ENCODE data around the gene GATA2. TPM values are rescaled to one million over a fixed set of nuclear protein-coding genes. Genes with fewer than 3 reads are reported as not detected.

GATA2 gene
- total RNA-seq, 4 donors from 2014 or later = 2.8 to 11.6 (median 8.1) TPM

DNA sequence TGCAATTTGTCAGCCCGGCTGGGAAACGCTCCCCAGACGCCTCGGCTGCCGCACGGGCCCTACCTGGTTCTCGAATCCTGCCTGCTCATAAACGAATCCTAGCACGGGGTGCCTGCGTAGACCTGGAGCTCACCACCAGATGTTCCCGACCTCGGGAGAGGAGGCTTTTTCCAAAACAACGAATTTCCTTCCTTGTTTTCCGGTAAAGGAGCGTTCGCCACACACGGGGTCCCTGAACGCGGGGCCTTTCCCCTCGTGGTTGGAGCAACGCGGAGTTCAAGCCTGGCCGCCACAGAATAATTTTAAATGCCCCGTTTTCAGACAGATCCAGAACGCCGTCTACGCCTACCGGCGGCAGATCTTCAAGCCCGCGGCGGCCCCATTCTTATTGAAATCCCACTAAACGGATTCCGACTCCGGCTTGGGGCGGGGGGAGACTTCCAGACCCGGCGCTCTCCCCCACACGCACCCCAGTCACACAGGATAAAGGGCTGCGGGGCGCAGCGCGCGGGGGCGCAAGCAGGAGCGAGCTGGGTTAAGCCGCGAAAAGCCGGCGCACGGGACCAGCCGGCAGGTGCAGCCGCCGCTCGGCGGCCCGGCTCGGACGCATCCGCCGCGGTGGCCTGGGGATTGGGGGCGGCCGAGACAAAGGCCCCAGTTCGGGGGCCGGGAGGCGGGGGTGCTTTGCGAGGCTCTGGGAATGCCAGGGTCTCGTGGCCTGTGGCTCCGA is 895 bp downstream of the GATA2 start:
- peak in 2 of 3 donors; percentile 25 to 52 for DNase-seq
- Histone ChIP-seq H3K27ac (no peak overlapping the region), H3K4me1 (peaks cover 0 to 56% (median 26%) of the 10 kb centered on the region in 4 donors), H3K27me3 (peaks cover 0 to 73% of the 10 kb centered on the region in 2 donors), H3K4me3 (peak overlapping the region in 2 of 4 donors; percentile 26 to 27), H3K9me3 (no peaks in the 10 kb centered on the region), H3K36me3 (no peaks in the 10 kb centered on the region)
- TF ChIP-seq, protein P1, sequence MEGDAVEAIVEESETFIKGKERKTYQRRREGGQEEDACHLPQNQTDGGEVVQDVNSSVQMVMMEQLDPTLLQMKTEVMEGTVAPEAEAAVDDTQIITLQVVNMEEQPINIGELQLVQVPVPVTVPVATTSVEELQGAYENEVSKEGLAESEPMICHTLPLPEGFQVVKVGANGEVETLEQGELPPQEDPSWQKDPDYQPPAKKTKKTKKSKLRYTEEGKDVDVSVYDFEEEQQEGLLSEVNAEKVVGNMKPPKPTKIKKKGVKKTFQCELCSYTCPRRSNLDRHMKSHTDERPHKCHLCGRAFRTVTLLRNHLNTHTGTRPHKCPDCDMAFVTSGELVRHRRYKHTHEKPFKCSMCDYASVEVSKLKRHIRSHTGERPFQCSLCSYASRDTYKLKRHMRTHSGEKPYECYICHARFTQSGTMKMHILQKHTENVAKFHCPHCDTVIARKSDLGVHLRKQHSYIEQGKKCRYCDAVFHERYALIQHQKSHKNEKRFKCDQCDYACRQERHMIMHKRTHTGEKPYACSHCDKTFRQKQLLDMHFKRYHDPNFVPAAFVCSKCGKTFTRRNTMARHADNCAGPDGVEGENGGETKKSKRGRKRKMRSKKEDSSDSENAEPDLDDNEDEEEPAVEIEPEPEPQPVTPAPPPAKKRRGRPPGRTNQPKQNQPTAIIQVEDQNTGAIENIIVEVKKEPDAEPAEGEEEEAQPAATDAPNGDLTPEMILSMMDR (IDR thresholded peaks at IDR 0.05) = no peak
- no peak for TF ChIP-seq POLR2A (IDR thresholded peaks at IDR 0.05)

DNA sequence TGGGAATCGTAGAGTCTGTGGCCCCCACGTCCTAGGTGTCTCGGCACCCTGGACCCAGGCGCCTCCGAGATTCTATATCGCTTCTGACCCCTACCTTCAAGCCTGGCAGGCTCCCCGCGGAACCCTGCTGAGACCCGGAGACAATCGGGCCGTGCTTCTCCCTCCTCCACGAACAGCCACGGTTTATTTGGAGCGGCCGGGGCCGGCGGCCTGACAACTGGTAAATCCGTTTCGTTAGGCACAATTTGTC is 1.4 kb downstream of the GATA2 start:
- Histone ChIP-seq H3K36me3 (no peaks in the 10 kb centered on the region), H3K27me3 (peaks cover 0 to 73% of the 10 kb centered on the region in 2 donors), H3K9me3 (no peaks in the 10 kb centered on the region), H3K27ac (no peak overlapping the region), H3K4me3 (no peak overlapping the region), H3K4me1 (peaks cover 0 to 57% (median 28%) of the 10 kb centered on the region in 4 donors)
- no peak for TF ChIP-seq POLR2A (IDR thresholded peaks at IDR 0.05)
- peak in 1 of 3 donors; percentile 38 for DNase-seq

DNA sequence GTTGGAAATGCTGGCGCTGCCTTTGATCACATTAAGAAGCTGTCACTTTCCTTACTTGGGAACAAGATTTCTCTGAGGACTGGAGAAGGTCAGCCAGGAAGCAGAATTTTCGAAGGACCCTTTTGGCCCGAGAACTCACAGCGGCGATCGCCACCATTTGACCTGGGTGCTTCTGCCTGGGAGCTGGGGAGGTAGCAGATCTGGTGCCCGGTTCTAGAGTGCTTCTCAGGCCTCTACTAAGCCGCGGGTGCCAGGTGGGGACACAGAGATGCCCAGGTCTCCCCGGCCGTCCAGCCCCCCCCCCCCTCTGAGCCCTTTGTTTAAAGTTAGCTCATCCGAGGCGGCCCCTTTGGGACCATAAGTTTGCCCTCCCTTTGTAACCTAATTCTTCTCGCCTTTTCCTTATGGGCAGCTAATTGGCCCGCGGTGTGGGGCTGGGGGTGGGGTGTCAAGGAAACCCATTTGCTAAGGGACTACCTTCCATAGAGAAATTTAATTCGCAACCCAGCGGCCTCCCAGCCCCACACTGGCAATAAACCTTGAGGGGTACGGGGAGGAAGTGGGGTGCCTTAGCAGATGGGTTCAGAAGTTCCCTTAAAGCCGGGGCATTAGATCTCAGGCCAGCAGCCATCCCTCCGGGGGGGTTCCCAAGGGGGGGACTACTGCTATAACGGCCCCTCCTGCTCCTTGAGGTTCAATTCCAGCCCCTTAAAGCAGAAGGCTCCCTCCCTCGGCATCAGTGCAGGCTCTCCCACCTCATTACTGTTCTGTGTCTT is 1.9 kb downstream of the GATA2 start:
- peak overlapping the region in 1 of 4 donors; percentile 8 for H3K27ac ChIP-seq
- TF ChIP-seq, protein P1 (IDR thresholded peaks at IDR 0.05) = no peak
- no peak for TF ChIP-seq POLR2A (IDR thresholded peaks at IDR 0.05)
- no peaks in the 10 kb centered on the region for H3K9me3 ChIP-seq
- H3K4me3 ChIP-seq = peak overlapping the region in 1 of 4 donors; percentile 60
- H3K27me3 ChIP-seq = peaks cover 0 to 77% of the 10 kb centered on the region in 2 donors
- H3K36me3 ChIP-seq = no peaks in the 10 kb centered on the region
- peaks cover 0 to 60% (median 29%) of the 10 kb centered on the region in 4 donors for H3K4me1 ChIP-seq
- peak in 2 of 3 donors; percentile 30 to 51 for DNase-seq

DNA sequence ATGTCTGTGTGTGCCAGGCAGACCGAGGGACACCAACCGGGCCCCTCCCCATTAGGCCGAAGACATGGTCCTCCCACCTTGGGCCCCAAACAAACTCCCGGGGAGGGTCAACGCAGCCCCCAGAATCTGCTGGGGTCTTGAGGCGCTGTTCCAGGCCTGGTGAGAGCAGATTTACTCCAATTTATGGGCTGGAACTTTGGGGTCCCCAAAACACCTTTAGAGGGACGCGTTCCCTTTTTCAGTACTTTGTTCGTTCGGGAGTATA is 2.4 kb downstream of the GATA2 start:
- TF ChIP-seq POLR2A (IDR thresholded peaks at IDR 0.05) = no peak
- TF ChIP-seq, protein P1 (IDR thresholded peaks at IDR 0.05) = no peak
- Histone ChIP-seq H3K4me1 (peaks cover 0 to 60% (median 29%) of the 10 kb centered on the region in 4 donors), H3K9me3 (no peaks in the 10 kb centered on the region), H3K4me3 (peak overlapping the region in 2 of 4 donors; percentile 53 to 60), H3K36me3 (no peaks in the 10 kb centered on the region), H3K27me3 (peaks cover 0 to 82% of the 10 kb centered on the region in 2 donors), H3K27ac (peak overlapping the region in 1 of 4 donors; percentile 8)
- DNase-seq = no peak

DNA sequence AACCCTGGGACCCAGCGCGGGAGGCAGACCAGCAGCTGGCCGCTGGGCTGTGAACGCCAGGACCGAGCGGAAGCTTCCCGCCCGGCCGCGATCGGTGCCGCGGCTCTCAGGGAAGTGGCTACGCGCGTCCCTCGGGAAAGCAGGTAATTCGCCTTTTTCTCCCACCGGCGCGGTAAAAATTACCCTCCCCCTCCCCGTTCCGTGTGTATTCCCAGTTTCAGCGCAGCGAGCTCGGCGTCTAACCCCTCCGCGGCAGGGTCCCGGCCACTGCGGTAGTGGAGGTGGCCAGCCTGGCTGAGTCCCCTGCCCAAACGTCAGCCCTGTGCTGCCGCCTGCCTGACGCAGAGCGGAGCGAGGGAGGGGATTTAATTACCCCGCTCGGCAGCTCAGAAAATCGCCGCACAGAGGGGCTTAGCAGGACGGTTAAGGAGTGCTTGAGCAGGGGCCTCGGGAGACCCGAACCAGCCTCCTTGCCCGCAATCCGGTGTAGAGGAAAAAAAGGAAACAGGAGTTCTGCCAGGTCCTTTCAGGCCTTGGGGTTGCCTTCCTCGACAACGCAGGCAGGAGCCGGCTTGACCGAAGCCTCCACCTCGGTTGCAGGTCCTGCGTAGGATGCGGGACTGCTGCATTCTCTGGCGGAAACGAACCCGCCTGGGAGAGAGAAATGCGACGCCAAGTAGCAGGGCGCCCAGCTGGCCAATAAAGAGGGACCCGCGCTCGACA is 2.9 kb downstream of the GATA2 start:
- H3K27me3 ChIP-seq = peaks cover 0 to 87% of the 10 kb centered on the region in 2 donors

More for the DNA sequence above, 2.9 kb downstream of the GATA2 start:
- H3K9me3 ChIP-seq = no peaks in the 10 kb centered on the region
- H3K4me1 ChIP-seq = peaks cover 0 to 60% (median 29%) of the 10 kb centered on the region in 4 donors
- peak overlapping the region; percentile 14 to 77 (median 60) for H3K27ac ChIP-seq
- peak in 2 of 3 donors; percentile 44 to 53 for DNase-seq
- TF ChIP-seq, protein P1 (IDR thresholded peaks at IDR 0.05) = no peak
- TF ChIP-seq POLR2A (IDR thresholded peaks at IDR 0.05) = no peak
- peak overlapping the region; percentile 31 to 60 (median 54) for H3K4me3 ChIP-seq
- H3K36me3 ChIP-seq = no peaks in the 10 kb centered on the region
